Activated naive CD4-positive, alpha-beta T cell treated with anti-CD3 and anti-CD28 coated beads, Interleukin-2, amount 50 U/mL, for 24 hours (primary cell): ENCODE measurements around the gene LIX1L.

Experiments used
- H3K27ac Mint-ChIP-seq: one replicate; pipeline ENCODE4 v1.8.0; 2021; ENCODE audit warnings: mild to moderate bottlenecking, mixed read lengths
- H3K27me3 Mint-ChIP-seq: one replicate; pipeline ENCODE4 v1.8.0; 2021; ENCODE audit warnings: mixed read lengths
- H3K36me3 Mint-ChIP-seq: one replicate; pipeline ENCODE4 v1.8.0; 2021; ENCODE audit warnings: mixed read lengths
- H3K4me1 Mint-ChIP-seq: one replicate; pipeline ENCODE4 v1.8.0; 2021; ENCODE audit warnings: mixed read lengths
- H3K4me3 Mint-ChIP-seq: one replicate; pipeline ENCODE4 v1.8.0; 2021; ENCODE audit warnings: mild to moderate bottlenecking, mixed read lengths
- H3K9me3 Mint-ChIP-seq: one replicate; pipeline ENCODE4 v1.8.0; 2021; ENCODE audit warnings: mixed read lengths

Gene LIX1L

DNA sequence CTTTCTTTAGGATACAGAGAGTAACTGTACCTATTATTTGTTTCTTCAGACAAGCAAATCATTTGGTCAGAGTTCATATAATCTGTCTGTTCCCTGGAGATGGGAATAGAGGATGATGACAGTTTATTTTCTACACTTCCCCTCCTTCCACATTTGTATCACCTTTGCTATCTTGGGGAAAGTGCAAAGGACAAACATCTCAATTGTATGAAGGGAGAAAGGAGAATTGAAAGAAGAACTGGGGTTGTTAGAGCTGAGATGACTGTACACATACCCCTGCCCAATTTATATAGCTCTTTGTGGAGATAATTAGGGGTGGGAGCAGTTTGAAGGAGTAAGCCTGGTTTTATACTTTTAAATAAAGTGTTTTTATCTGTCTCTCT, 20.6 kb upstream of the LIX1L start:
- H3K4me1 Mint-ChIP-seq, result peaks cover 17% of the 10 kb centered on the region
- no peaks in the 10 kb centered on the region for H3K9me3 Mint-ChIP-seq
- no peaks in the 10 kb centered on the region for H3K27me3 Mint-ChIP-seq
- no peak overlapping the region for H3K27ac Mint-ChIP-seq
- H3K4me3 Mint-ChIP-seq, result no peak overlapping the region
- no peaks in the 10 kb centered on the region for H3K36me3 Mint-ChIP-seq

- no peaks in the 10 kb centered on the region for H3K9me3 Mint-ChIP-seq
- H3K36me3 Mint-ChIP-seq, result no peaks in the 10 kb centered on the region
Observed at GRCh38 chr1:145977486-145978470, 20.0 kb upstream of the LIX1L start.

DNA sequence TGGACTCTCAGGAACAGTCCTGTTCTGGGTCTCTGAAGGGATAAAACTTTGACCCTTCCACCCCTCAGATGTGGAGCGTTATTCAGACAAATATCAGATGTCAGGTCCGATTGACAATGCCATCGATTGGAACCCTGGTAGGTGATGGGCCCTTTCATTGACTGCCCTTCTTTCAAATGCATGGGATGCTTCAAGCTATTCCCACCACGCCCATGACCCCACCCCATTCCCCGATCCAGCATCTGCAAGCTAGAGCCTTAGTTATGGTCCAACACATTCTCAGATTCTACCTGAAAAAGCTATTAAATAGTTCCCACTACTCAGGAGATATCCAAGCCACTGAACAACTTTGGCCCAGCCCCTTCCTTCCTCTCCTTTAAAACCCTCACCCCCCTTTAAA, 19.2 kb upstream of the LIX1L start:
- H3K27ac Mint-ChIP-seq, result no peak overlapping the region
- H3K9me3 Mint-ChIP-seq, result no peaks in the 10 kb centered on the region
- H3K4me1 Mint-ChIP-seq, result peaks cover 27% of the 10 kb centered on the region
- no peaks in the 10 kb centered on the region for H3K36me3 Mint-ChIP-seq
- H3K27me3 Mint-ChIP-seq, result no peaks in the 10 kb centered on the region
- H3K4me3 Mint-ChIP-seq, result no peak overlapping the region

More at GRCh38 chr1:145977486-145978470, 20.0 kb upstream of the LIX1L start:
- Mint-ChIP-seq H3K27me3 (no peaks in the 10 kb centered on the region), H3K4me1 (peaks cover 24% of the 10 kb centered on the region), H3K4me3 (no peak overlapping the region), H3K27ac (no peak overlapping the region)

DNA sequence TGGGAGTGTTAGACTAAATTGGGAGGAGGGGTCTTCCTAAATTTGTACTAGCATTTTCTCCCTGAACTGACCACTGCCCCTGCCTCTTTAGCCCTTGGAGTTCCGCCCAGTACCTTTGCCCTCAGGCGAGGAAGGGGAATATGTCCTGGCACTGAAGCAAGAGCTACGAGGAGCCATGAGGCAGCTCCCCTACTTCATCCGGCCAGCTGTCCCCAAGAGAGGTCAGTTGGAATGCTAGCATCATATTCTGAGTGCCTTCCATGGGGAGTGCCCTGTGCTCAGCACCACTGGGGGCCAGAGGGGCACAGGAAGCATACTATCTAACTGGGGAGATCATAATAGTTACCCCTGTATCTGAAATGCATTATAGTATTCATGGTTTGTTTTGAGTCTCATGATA, 17.4 kb upstream of the LIX1L start:
- Mint-ChIP-seq H3K27ac (peak overlapping the region; percentile 76), H3K4me3 (no peak overlapping the region), H3K27me3 (no peaks in the 10 kb centered on the region)

GRCh38 chr1:145974721-145975120, 16.9 kb upstream of the LIX1L start:
- Mint-ChIP-seq H3K4me3 (no peak overlapping the region), H3K4me1 (peaks cover 35% of the 10 kb centered on the region), H3K27me3 (no peaks in the 10 kb centered on the region), H3K27ac (peak overlapping the region; percentile 59), H3K9me3 (no peaks in the 10 kb centered on the region), H3K36me3 (peaks cover 1% of the 10 kb centered on the region)

More for the DNA sequence above, 17.4 kb upstream of the LIX1L start:
- H3K36me3 Mint-ChIP-seq, result no peaks in the 10 kb centered on the region
- no peaks in the 10 kb centered on the region for H3K9me3 Mint-ChIP-seq
- H3K4me1 Mint-ChIP-seq, result peaks cover 32% of the 10 kb centered on the region

DNA sequence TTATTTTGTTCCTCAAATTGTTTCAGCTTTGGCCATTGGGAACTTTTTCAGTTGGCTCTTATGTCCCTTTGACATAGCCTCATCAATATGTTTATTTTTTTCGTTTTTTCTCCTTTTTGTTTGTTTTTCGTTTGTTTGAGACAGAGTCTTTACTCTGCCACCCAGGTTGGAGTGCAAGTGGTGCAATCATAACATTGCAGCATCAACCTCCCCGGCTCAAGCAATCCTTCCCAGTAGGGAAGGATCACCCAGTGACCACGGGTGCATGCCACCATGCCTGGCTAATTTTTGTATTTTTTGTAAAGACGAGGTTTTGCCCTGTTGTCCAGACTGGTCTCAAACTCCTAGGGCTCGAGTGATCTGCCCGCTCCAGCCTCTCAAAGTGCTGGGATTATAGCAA, 14.8 kb upstream of the LIX1L start:
- H3K4me1 Mint-ChIP-seq, result peaks cover 51% of the 10 kb centered on the region
- no peak overlapping the region for H3K27ac Mint-ChIP-seq
- H3K4me3 Mint-ChIP-seq, result no peak overlapping the region
- H3K36me3 Mint-ChIP-seq, result peaks cover 7% of the 10 kb centered on the region
- H3K27me3 Mint-ChIP-seq, result no peaks in the 10 kb centered on the region
- peaks cover 2% of the 10 kb centered on the region for H3K9me3 Mint-ChIP-seq

GRCh38 chr1:145967288-145967687, 9.5 kb upstream of the LIX1L start:
- no peak overlapping the region for H3K27ac Mint-ChIP-seq
- peaks cover 5% of the 10 kb centered on the region for H3K9me3 Mint-ChIP-seq
- no peaks in the 10 kb centered on the region for H3K27me3 Mint-ChIP-seq
- H3K36me3 Mint-ChIP-seq, result peaks cover 10% of the 10 kb centered on the region
- peak overlapping the region; percentile 47 for H3K4me3 Mint-ChIP-seq
- peaks cover 56% of the 10 kb centered on the region for H3K4me1 Mint-ChIP-seq

DNA sequence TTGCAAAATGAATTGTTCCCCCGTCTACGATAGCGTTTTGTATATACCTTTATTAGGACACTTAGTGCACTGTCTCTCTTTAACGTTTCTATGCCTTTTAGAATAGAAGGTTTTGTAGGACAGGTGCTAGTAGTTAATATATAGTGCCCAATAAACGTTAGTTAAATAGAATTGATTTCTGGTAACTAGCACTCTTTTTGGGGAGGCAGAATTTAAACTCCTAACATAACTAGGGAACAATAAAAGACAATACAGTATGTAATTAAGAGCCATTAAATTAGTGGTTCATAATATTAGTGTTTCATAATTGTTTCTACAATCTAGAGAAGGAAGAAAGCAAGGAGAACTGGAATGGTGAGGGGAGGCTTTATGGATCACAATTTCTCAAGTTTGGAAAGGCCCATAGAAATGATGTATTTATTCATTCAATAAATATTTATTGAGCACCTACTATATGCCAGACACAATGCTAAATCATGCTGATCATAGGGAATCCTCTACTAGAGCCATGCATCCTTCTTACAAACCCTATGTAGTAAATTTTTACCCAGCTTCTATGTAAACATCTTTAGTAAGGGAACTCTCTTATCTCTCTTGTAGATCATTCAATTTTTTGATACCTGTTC, 7.4 kb upstream of the LIX1L start:
- H3K27ac Mint-ChIP-seq, result peak overlapping the region; percentile 73
- H3K4me3 Mint-ChIP-seq, result peak overlapping the region; percentile 92
- H3K27me3 Mint-ChIP-seq, result no peaks in the 10 kb centered on the region
- peaks cover 10% of the 10 kb centered on the region for H3K36me3 Mint-ChIP-seq
- H3K9me3 Mint-ChIP-seq, result peaks cover 5% of the 10 kb centered on the region
- peaks cover 61% of the 10 kb centered on the region for H3K4me1 Mint-ChIP-seq

- Mint-ChIP-seq H3K4me3 (peak within 1 kb of the TSS; percentile 92), H3K27ac (peak within 1 kb of the TSS; percentile 95), H3K27me3 (no peaks in the 10 kb centered on the region), H3K4me1 (peaks cover 63% of the 10 kb centered on the region), H3K36me3 (peaks cover 9% of the 10 kb centered on the region), H3K9me3 (peaks cover 5% of the 10 kb centered on the region)
Observed at GRCh38 chr1:145964328-145965118, 6.7 kb upstream of the LIX1L start, which contains the start of the genes ANKRD34A and POLR3GL. TSS of gene ANKRD34A (minus strand) at chr1:145964575. CDS start at chr1:145961759, 2,816 bp downstream. TSS of gene POLR3GL (plus strand) at chr1:145964690. CDS start at chr1:145974866, 10,176 bp downstream.

GRCh38 chr1:145963265-145964019, 5.6 kb upstream of the LIX1L start:
- Mint-ChIP-seq H3K27me3 (no peaks in the 10 kb centered on the region), H3K9me3 (peaks cover 5% of the 10 kb centered on the region), H3K36me3 (peaks cover 7% of the 10 kb centered on the region), H3K27ac (peak overlapping the region; percentile 95), H3K4me3 (peak overlapping the region; percentile 92), H3K4me1 (peaks cover 67% of the 10 kb centered on the region)

DNA sequence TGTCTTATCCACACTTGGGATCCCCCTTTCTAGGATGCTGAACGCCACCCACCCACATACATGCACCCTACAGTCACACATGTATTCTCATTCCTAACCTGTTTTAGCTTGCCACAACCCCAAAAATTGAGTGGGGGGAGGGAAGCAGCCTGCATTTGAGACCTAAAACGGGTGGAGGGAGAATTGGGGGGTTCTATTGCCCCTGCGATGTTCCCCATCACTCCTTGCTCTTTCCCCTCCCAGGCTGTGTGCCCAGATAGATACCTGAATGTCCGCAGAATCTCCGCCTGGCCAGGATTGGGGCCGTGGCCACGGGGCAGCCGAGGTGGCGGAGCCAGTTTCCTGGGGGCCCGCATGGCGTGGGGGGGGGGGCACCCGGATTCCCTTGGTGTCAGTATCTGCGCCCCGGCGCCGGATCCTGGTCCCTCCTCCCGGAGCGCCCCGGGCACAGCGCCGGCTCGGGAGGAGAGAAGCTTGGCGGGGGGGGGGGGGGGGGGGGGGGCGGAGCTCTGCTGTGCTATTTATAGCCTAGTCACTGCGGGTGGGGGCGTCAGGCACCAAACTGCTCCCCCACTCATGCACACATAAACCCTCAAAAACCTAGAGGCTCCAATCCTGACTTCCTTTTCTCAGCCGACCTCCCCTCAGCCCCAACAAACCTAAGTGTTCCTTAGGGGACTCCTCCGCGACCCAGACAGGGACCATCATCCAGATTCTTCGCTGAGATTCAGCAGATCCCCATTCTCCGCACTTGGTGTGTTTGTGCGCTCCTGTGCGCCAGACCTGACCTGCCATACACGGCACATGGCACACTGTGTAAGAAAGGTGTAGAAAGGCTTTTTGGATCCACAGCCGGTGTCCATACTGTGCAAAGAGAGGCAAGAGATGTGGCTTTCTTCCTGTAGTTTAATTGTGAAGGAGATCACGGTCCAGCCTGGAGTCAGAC, 4.6 kb upstream of the LIX1L start:
- Mint-ChIP-seq H3K27ac (peak overlapping the region; percentile 95), H3K4me1 (peaks cover 63% of the 10 kb centered on the region), H3K27me3 (no peaks in the 10 kb centered on the region), H3K4me3 (peak overlapping the region; percentile 92), H3K36me3 (peaks cover 2% of the 10 kb centered on the region), H3K9me3 (peaks cover 1% of the 10 kb centered on the region)

- no peaks in the 10 kb centered on the region for H3K36me3 Mint-ChIP-seq
- H3K9me3 Mint-ChIP-seq, result no peaks in the 10 kb centered on the region
- peak overlapping the region; percentile 61 for H3K27ac Mint-ChIP-seq
- H3K27me3 Mint-ChIP-seq, result no peaks in the 10 kb centered on the region
- peaks cover 59% of the 10 kb centered on the region for H3K4me1 Mint-ChIP-seq
- peak overlapping the region; percentile 85 for H3K4me3 Mint-ChIP-seq
Observed at GRCh38 chr1:145961425-145962156, 3.8 kb upstream of the LIX1L start.

DNA sequence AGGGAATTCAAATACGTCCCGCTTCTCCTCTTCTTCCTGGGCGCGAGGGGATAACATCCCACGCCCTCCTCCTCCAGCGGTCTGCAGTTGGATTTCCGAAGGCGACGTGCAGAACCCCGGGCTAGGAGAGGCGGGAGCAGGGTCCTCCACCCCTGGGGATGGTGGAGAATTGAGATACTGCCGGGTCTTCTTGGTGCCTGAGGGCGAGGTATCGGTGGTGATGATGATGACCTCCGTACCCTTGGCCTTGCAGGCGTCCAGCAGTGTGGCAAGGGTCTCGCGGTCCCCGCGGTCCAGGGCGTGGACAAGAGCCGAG, 3.2 kb upstream of the LIX1L start:
- H3K4me3 Mint-ChIP-seq, result peak overlapping the region; percentile 85

More for the DNA sequence above, 3.2 kb upstream of the LIX1L start:
- Mint-ChIP-seq H3K27ac (peak overlapping the region; percentile 60), H3K27me3 (no peaks in the 10 kb centered on the region), H3K4me1 (peaks cover 64% of the 10 kb centered on the region), H3K9me3 (no peaks in the 10 kb centered on the region), H3K36me3 (no peaks in the 10 kb centered on the region)
